ENCODE data around the gene FBXL14.

The FBXL14 gene

GRCh38 chr12:1593174-1594005, 991 bp downstream of the FBXL14 start:
- DNase-seq (ENCODE audit: low spot score), result no peak

GRCh38 chr12:1592444-1593173, 1.8 kb downstream of the FBXL14 start:
- DNase-seq (ENCODE audit: low spot score), result peak; percentile 59

GRCh38 chr12:1591543-1591942, 2.8 kb downstream of the FBXL14 start:
- DNase-seq (ENCODE audit: low spot score), result no peak

- no peak for DNase-seq (ENCODE audit: low spot score)
Observed at GRCh38 chr12:1591034-1591433, 3.3 kb downstream of the FBXL14 start.

- DNase-seq (ENCODE audit: low spot score), result no peak
Observed at GRCh38 chr12:1590221-1590979, 4.0 kb downstream of the FBXL14 start.

- DNase-seq (ENCODE audit: low spot score), result no peak
Observed at GRCh38 chr12:1588575-1588947, 5.8 kb downstream of the FBXL14 start.

- no peak for DNase-seq (ENCODE audit: low spot score)
Observed at GRCh38 chr12:1587927-1588574, 6.3 kb downstream of the FBXL14 start.

GRCh38 chr12:1584326-1584725, 10.1 kb downstream of the FBXL14 start:
- DNase-seq (ENCODE audit: low spot score), result no peak

GRCh38 chr12:1583421-1584078, 10.8 kb downstream of the FBXL14 start:
- DNase-seq (ENCODE audit: low spot score), result peak; percentile 90

- no peak for DNase-seq (ENCODE audit: low spot score)
Observed at GRCh38 chr12:1582709-1583050, 11.7 kb downstream of the FBXL14 start.

GRCh38 chr12:1581973-1582708, 12.2 kb downstream of the FBXL14 start:
- no peak for DNase-seq (ENCODE audit: low spot score)

- DNase-seq (ENCODE audit: low spot score), result no peak
Observed at GRCh38 chr12:1580526-1580925, 13.9 kb downstream of the FBXL14 start.

- no peak for DNase-seq (ENCODE audit: low spot score)
Observed at GRCh38 chr12:1579651-1580435, 14.5 kb downstream of the FBXL14 start.

- DNase-seq (ENCODE audit: low spot score), result no peak
Observed at GRCh38 chr12:1576410-1577241, 17.8 kb downstream of the FBXL14 start.

- peak; percentile 54 for DNase-seq (ENCODE audit: low spot score)
Observed at GRCh38 chr12:1575408-1576401, 18.7 kb downstream of the FBXL14 start.

GRCh38 chr12:1574865-1575259, 19.5 kb downstream of the FBXL14 start:
- no peak for DNase-seq (ENCODE audit: low spot score)

- DNase-seq (ENCODE audit: low spot score), result no peak
Observed at GRCh38 chr12:1573960-1574864, 20.2 kb downstream of the FBXL14 start.
